Tibial nerve (tissue), 4 donors: ENCODE results near the gene FAM180A. TPM values are rescaled to one million over a fixed set of nuclear protein-coding genes. Genes with fewer than 3 reads are reported as not detected.

Source experiments
- DNase-seq, 2 donors: peaks; one replicate each; pipeline ENCODE4 v3.0.0-alpha.2; 2019; ENCODE audit warnings: low spot score in 2 of 2
- H3K27ac ChIP-seq, 4 donors: fragments of 200-600 bp; sonication (generic) in 3 of 4; one replicate each; pipeline ENCODE4 v1.5.1; 2017 to 2019; ENCODE audit warnings: mild to moderate bottlenecking in 1 of 4
- H3K27me3 ChIP-seq, 2 donors: fragments of 200-600 bp; sonication (generic) in 1 of 2; one replicate each; pipeline versions ENCODE4 v1.5.1 to v1.6.0; 2017 to 2019
- H3K36me3 ChIP-seq, 3 donors: fragments of 200-600 bp; sonication (generic); one replicate each; pipeline ENCODE4 v1.5.1; 2018 to 2019
- H3K4me1 ChIP-seq, 4 donors: fragments of 200-600 bp; sonication (generic) in 3 of 4; one replicate each; pipeline ENCODE4 v1.5.1; 2017 to 2019
- H3K4me3 ChIP-seq, 4 donors: fragments of 200-600 bp; sonication (generic) in 3 of 4; one replicate each; pipeline ENCODE4 v1.5.1; 2017 to 2019; ENCODE audit warnings: mild to moderate bottlenecking in 1 of 4, moderate library complexity in 1 of 4
- H3K9me3 ChIP-seq, 4 donors: fragments of 200-600 bp; sonication (generic) in 3 of 4; one replicate each; pipeline ENCODE4 v1.5.1; 2017 to 2019
- EP300 ChIP-seq, 2 donors: sonication (generic); formaldehyde crosslinking; IDR thresholded peaks; one replicate each; pipeline ENCODE4 v1.6.1; 2017; ENCODE audit warnings: antibody characterized with exemption in 2 of 2, mild to moderate bottlenecking in 1 of 2
- POLR2A ChIP-seq, 2 donors: fragments of 450-650 bp; IDR thresholded peaks; one replicate each; pipeline ENCODE4 v1.6.1; 2017; ENCODE audit warnings: antibody characterized with exemption in 2 of 2, mild to moderate bottlenecking in 2 of 2, moderate library complexity in 2 of 2
- WGBS, 2 donors: methylation state at CpG; one replicate each; pipeline ENCODE4 v1.1.5; 2018; 5-methylcytosine and 5-hydroxymethylcytosine counted together
- total RNA-seq, 4 donors: library from RNA; depleted of rRNA; stranded (reverse); fragments of >200 nt; gene quantifications; one replicate each; pipeline ENCODE4 v1.1.0, GENCODE V29; 2016
- TF ChIP-seq, protein P1 (sequence below), 5 experiments: fragments of 200-600 bp in 3 of 5; fragments of 450-650 bp in 2 of 5; sonication (generic) in 3 of 5; IDR thresholded peaks; one replicate each; pipeline ENCODE4 v1.5.1; 2016 to 2019; ENCODE audit warnings: antibody characterized with exemption in 5 of 5, mild to moderate bottlenecking in 3 of 5, moderate library complexity in 2 of 5

Gene FAM180A
- total RNA-seq, 4 donors from 2014 or later = 2.1 to 7.7 (median 3.7) TPM

DNA sequence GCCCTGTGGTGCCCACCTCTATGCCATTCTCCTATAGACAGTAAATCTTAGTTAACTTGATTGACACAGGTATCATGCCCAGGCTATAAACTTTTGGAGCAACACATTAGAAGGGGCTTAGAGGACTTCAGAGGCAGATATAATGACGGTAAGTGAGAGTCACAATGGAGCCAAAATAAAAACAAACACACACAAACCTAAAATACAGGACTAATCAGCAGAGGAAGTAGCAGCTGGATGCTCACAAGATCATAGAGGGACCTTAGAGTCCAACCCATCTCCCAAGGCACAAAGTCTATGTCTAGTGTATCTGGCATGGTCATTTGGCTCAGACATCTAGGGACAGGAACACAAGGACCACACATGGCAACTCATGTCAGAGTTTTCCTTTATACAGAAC, 32.9 kb downstream of the FAM180A start:
- H3K27ac ChIP-seq = no peak overlapping the region
- TF ChIP-seq EP300 (IDR thresholded peaks at IDR 0.05) (no peak), POLR2A (IDR thresholded peaks at IDR 0.05) (no peak)
- TF ChIP-seq, protein P1, sequence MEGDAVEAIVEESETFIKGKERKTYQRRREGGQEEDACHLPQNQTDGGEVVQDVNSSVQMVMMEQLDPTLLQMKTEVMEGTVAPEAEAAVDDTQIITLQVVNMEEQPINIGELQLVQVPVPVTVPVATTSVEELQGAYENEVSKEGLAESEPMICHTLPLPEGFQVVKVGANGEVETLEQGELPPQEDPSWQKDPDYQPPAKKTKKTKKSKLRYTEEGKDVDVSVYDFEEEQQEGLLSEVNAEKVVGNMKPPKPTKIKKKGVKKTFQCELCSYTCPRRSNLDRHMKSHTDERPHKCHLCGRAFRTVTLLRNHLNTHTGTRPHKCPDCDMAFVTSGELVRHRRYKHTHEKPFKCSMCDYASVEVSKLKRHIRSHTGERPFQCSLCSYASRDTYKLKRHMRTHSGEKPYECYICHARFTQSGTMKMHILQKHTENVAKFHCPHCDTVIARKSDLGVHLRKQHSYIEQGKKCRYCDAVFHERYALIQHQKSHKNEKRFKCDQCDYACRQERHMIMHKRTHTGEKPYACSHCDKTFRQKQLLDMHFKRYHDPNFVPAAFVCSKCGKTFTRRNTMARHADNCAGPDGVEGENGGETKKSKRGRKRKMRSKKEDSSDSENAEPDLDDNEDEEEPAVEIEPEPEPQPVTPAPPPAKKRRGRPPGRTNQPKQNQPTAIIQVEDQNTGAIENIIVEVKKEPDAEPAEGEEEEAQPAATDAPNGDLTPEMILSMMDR (IDR thresholded peaks at IDR 0.05) = no peak
- 78 to 85% methylated on average over 1 of the region's 1 CpG for WGBS, 2 donors
- H3K36me3 ChIP-seq = no peaks in the 10 kb centered on the region
- no peaks in the 10 kb centered on the region for H3K9me3 ChIP-seq
- DNase-seq = no peak
- no peak overlapping the region for H3K4me3 ChIP-seq
- H3K4me1 ChIP-seq = peaks cover 0 to 6% (median 0%) of the 10 kb centered on the region in 4 donors
- peaks cover 0 to 4% of the 10 kb centered on the region in 2 donors for H3K27me3 ChIP-seq

DNA sequence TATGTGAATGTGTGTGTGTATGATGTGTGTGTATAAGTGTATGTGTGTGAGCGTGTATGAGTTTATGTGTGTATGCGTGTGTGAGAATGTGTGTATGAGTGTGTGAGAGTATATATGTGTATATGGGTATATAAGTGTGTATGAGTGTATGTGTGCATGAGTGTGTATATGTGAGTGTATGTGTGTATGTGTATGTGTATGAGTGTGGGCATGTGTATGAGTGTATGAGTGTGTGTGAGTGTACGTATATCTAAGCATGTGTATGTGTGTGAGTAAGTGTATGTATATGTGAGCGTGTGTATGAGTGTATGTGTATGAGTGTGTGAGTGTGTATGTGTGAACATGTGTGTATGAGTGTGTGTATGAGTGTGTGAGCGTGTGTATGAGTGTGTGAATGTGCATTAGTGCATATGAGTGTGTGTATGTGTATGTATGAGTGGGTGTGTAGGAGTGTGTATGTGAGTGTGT, 33.5 kb downstream of the FAM180A start:
- 96 to 97% methylated on average over 5 of the region's 5 CpGs for WGBS, 2 donors
- H3K4me1 ChIP-seq = peaks cover 0 to 6% (median 0%) of the 10 kb centered on the region in 4 donors
- H3K27me3 ChIP-seq = peaks cover 0 to 4% of the 10 kb centered on the region in 2 donors
- DNase-seq = no peak
- H3K36me3 ChIP-seq = no peaks in the 10 kb centered on the region
- no peak overlapping the region for H3K27ac ChIP-seq
- no peaks in the 10 kb centered on the region for H3K9me3 ChIP-seq
- no peak for TF ChIP-seq EP300 (IDR thresholded peaks at IDR 0.05)
- TF ChIP-seq POLR2A (IDR thresholded peaks at IDR 0.05) = no peak
- TF ChIP-seq, protein P1 (IDR thresholded peaks at IDR 0.05) = no peak
- no peak overlapping the region for H3K4me3 ChIP-seq

DNA sequence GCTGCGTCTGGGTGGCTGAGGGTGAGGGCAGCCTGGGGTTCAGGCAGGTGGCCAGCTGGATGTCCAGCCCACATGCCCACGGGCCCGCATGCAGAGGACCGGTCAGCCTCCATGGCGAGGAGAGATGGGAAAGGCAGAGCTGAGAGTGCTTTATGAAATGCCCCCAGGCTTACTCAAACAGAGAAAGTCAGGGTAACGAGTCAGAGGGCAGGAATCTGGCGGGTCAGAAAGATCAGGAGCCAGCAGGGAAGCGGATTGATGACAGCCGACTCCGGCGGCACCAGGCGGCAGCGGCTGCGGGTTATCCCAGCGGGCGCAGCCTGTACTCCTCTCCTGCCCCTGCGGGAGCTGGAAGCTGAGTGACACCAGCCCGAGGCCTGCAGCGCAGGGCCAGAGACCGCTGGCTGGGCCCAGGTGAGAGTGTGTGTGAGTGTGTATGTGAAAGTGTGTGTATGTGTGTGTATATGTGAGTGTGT, 34.0 kb downstream of the FAM180A start:
- Histone ChIP-seq H3K27ac (no peak overlapping the region), H3K4me1 (peaks cover 0 to 6% (median 0%) of the 10 kb centered on the region in 4 donors), H3K4me3 (no peak overlapping the region), H3K27me3 (peaks cover 0 to 4% of the 10 kb centered on the region in 2 donors), H3K9me3 (no peaks in the 10 kb centered on the region), H3K36me3 (no peaks in the 10 kb centered on the region)
- WGBS, 2 donors = 52 to 58% methylated on average over 20 of the region's 20 CpGs
- TF ChIP-seq EP300 (IDR thresholded peaks at IDR 0.05) (no peak), POLR2A (IDR thresholded peaks at IDR 0.05) (no peak)
- TF ChIP-seq, protein P1 (IDR thresholded peaks at IDR 0.05) = no peak
- no peak for DNase-seq

DNA sequence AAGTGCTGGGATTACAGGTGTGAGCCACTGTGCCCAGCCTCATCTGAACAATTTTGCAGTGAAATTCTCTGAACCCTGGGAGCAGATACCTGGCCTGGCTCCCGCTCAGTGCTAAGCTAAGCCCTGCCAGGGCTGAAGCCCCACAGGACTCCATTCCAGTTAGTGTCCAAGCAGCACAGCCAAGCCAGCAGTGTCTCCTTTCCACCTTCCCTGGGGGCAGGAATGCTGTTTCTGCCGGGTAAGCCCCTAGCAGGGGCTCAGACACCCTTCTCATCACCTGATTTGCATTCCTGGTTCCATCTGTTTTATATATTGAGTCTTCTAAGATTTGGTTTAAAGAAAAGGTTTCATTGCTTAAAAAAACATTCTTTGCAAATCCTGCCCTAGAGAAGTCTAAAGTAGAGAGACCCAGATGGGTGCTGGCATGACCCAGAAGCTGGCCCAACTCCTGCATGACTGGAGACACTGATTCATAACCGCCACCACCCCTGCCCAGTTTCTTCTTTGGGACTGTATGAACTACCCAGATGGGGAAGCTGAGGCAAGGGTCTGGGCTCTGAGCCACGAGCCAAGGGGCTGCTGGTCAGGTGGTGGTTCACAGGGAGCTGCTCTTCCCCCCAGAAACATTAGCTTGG, 34.7 kb downstream of the FAM180A start:
- WGBS, 2 donors = 72 to 79% methylated on average over 4 of the region's 4 CpGs
- H3K27ac ChIP-seq = no peak overlapping the region
- H3K27me3 ChIP-seq = peaks cover 0 to 4% of the 10 kb centered on the region in 2 donors

DNA sequence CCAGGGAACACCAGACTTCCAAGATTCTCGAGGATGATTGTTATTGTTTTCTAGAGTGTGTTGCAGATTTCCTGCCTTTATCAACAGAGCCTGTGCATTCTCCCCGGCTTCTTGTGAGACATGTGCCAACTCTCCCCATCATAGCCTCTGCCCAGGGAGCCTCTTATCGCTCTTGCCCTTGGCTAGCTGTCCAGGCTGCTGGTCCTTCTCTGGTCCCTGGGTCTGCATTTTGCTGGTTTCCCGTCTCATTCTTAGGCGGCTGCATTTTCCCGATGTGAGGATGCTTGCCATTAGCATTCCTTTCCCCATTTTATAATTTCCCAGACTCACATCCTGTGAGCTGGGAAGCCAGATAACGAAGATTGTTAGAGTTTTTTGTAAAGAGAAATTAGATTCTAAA, 35.8 kb downstream of the FAM180A start:
- Histone ChIP-seq H3K9me3 (no peaks in the 10 kb centered on the region), H3K4me3 (no peak overlapping the region), H3K4me1 (peaks cover 0 to 6% (median 0%) of the 10 kb centered on the region in 4 donors), H3K27ac (no peak overlapping the region), H3K27me3 (peaks cover 0 to 4% of the 10 kb centered on the region in 2 donors), H3K36me3 (peaks cover 0 to 4% (median 0%) of the 10 kb centered on the region in 3 donors)
- DNase-seq = no peak
- TF ChIP-seq EP300 (IDR thresholded peaks at IDR 0.05) (no peak), POLR2A (IDR thresholded peaks at IDR 0.05) (no peak)
- TF ChIP-seq, protein P1 (IDR thresholded peaks at IDR 0.05) = no peak
- 53 to 59% methylated on average over 7 of the region's 7 CpGs for WGBS, 2 donors

More for the DNA sequence above, 34.7 kb downstream of the FAM180A start:
- no peaks in the 10 kb centered on the region for H3K36me3 ChIP-seq
- H3K4me3 ChIP-seq = no peak overlapping the region
- peaks cover 0 to 6% (median 0%) of the 10 kb centered on the region in 4 donors for H3K4me1 ChIP-seq
- no peak for TF ChIP-seq POLR2A (IDR thresholded peaks at IDR 0.05)
- no peaks in the 10 kb centered on the region for H3K9me3 ChIP-seq
- DNase-seq = no peak
